HG03442 (cell line): ENCODE results near the gene CERS1.

Experiments
- ATAC-seq: cut with Tn5 transposase; IDR thresholded peaks from one replicate; pipeline ENCODE4 v1.9.1; 2021; ENCODE audit warnings: mild to moderate bottlenecking, moderate library complexity; ENCODE audit not compliant: unreplicated experiment

Gene CERS1

DNA sequence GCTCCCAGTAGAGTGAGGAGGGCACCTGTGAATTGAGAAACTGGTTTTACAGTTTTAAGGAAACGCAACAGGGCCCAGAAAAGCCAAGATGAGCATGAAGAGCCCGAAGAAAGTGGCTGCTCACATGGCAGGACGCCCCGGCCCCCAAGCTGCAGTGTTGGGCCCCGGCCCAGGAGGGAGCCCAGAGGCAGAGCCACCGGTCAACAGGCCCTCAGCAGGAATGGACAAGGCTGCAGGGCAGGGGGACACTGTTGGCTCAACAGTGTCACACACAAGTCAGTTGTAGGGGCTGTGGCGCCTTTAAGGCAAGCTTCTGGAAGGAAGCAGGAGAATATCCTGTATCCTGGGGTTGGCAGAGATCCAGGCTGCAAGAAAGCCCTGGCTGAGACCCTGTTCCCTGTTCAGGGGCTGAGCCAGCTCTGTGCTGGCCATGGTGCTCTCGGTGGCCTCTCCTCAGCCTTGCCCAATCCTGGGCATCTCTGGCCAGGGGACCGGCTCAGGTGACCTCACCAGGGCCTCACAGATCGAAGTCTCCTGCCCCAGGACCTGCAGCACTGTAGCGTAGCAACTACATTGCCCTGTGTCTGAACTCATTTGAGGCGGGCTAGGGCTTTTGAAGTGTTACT lies 36.2 kb downstream of the CERS1 start:
- no peak for ATAC-seq

DNA sequence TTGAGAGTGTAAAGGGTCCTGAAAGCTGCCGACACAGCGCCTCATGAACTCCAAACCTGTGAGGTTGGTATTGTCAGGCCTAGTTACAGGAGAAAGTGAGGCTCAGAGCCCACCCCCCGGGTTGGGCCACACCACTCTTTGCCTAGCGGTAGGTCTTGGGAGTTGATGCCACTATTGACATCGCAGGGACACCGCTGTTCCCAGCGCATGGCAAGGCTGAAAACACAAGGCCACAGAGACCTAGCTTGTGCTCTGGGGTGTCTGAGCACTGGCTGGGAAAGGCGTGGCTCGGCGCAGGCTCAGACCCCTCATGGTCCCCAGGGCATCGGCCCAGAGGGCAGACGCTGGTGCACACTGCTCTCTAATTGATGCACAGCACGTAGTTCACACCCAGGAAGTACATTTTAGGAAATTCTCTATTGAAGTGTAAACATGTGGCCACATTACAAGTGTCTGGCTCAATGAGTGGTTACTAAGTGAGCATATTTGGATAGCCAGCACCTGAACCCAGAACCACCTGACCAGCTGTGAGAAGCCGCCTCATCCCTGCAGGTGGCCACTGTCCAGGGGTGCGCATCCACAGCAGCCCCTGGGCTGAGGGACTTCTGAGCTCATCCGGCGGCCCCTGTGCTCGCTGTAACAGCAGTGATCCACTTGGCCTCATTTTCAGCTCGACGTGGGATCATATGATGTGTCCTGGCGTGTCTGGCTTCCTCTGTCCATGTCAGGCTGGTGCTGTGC lies 36.9 kb downstream of the CERS1 start:
- ATAC-seq, result no peak

DNA sequence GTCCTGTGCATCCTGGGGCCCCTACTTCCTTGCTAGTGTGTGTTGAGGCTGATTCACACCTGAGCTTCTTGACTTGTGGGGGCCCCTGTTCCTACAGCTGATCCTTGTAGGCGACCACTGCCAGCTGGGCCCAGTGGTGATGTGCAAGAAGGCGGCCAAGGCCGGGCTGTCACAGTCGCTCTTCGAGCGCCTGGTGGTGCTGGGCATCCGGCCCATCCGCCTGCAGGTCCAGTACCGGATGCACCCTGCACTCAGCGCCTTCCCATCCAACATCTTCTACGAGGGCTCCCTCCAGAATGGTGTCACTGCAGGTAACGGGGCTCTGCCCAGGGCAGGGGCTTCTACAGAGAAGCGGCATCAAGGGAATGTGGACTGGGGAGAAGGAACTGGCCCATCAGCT lies 38.7 kb downstream of the CERS1 start:
- ATAC-seq, result no peak

DNA sequence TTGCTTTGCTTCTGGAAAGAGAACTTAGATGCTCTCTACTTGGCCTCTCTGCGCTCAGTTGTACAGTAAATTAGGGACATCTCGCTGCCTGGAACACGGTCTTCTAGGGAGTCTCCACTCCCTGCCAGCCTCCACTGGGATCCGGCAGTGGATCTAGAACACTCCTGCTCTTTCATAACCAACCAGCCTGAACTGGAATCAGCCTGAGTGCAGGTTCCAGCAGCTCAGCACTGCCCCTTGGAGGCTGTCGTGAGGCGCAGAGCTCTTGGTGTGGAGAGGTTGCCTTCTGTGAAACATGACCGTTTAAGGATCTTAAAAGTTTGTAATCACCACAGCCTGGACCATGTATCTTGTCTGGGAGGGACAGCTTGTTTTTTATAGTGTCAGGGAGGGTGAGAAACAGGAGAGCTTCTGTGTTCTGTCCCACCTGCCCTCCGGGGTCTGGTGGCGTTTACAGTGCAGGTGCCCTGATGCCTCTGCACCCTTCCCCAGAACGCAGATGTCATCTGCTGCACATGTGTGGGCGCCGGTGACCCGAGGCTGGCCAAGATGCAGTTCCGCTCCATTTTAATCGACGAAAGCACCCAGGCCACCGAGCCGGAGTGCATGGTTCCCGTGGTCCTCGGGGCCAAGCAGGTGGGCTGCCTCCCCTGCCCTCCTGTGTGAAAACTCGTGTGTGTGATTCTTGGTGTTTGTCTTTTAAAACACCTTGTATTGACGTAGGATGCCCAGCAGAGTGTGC lies 39.4 kb downstream of the CERS1 start:
- no peak for ATAC-seq

DNA sequence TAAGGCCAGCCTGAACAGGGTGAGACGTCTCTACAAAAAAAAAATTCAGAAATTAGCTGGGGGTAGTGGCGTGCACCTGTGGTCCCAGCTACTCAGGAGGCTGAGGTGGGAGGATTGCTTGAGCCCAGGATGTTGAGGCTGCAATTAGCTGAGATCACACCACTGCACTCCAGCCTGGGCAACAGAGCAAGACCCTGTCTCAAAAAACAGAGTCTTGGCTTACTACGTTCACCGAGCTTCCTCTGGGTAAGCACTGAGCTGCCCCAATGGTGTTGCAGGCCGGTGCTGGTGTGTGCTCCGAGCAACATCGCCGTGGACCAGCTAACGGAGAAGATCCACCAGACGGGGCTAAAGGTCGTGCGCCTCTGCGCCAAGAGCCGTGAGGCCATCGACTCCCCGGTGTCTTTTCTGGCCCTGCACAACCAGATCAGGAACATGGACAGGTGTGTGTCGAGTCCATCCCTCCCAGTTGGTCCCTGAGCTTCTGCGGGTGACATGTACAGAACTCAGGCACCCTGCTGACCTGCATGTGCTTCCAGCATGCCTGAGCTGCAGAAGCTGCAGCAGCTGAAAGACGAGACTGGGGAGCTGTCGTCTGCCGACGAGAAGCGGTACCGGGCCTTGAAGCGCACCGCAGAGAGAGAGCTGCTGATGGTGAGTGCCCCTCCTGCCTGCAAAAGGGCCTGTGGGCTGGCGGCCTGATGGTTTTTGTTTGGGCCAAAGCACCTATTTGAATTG lies 40.1 kb downstream of the CERS1 start:
- ATAC-seq, result no peak

DNA sequence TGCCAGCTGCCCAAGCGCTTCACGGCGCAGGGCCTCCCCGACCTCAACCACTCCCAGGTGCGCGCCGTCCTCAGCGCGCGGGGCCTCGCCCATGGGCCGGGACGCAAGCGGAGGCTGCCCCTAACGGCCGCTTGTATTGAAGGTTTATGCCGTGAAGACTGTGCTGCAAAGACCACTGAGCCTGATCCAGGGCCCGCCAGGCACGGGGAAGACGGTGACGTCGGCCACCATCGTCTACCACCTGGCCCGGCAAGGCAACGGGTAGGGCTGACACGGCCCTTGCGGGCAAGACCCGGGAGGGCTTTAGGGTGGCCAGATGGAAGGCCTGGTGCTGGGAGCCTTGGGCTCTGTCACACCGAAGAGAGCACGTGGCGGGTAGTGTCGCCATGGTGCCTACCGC lies 41.0 kb downstream of the CERS1 start:
- ATAC-seq, result no peak

DNA sequence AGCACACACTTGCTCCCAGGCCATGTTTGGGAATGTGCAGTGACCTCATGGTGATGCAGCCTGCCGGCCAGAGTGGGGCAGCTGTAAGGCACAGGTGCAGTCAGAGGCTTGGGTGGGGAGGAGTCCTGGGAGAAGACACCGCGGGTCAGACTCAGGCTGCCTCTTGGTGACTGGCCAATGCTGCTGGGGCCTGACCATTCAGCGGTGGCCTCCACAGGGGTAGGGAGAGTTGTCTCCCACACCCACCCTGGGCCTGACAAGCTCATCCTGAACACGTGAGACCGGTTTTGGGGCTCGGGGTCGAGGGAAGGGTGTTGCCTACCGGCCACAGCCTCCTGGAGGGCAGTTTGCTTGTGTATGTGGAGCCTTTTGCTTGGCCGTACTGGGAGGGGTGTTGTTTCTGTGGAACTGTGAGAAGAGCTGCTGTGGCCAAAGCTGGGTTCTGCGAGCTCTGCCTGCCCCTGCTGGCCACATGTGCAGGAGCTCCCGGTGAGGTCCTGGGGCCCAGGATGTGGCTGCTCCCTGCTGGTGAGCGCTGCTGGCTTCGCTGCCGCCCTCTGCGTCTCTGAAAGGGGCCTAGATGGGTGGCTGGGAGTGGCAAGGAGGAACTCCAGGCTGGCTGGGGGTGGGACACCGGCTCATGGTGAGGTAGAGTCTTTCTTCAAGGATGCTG lies 42.1 kb downstream of the CERS1 start:
- ATAC-seq, result no peak

DNA sequence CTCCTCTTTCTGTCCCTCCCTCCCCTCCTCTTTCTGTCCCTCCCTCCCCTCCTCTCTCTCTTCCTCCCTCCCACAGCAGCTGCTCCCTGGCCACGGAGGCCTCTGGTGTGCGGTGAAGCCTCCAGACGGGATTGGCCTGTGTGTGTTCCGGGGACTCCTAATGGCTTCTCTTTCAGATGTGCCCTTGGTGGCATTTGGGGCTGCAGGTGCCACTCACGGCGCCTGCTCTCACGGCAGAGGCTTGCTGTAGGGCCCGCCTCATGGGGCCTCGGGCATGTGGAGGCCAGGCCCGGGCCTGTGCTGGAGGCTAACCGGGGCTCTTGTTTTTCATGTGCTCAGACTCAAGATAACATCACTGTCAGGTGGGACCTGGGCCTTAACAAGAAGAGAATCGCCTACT lies 43.3 kb downstream of the CERS1 start:
- ATAC-seq, result no peak

DNA sequence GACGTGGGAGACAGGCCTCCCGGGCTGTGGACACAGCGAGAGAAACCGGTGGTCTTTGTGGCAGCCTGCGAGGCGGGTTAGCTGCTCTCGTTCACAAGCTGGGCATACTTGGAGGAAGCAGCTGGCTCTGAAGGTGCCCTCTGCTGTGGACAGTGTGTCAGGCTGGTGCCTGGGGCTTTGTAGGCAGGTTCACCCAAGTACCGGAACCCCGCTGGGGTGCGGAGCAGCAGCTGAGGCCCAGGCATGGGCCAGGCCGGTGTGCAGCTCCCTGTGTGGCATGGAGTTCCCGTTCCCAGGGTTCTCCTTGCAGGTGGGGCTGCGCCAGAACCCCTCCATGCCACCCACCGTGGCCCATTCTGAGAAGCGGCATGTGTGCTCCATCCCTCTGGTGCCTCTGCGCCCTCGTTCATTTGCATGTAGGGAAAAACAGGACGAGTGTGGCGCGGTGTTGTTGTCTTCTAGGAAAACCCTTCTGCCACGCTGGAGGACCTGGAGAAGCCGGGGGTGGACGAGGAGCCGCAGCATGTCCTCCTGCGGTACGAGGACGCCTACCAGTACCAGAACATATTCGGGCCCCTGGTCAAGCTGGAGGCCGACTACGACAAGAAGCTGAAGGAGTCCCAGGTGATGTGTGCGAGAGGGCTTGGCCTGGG lies 44.2 kb downstream of the CERS1 start:
- no peak for ATAC-seq

DNA sequence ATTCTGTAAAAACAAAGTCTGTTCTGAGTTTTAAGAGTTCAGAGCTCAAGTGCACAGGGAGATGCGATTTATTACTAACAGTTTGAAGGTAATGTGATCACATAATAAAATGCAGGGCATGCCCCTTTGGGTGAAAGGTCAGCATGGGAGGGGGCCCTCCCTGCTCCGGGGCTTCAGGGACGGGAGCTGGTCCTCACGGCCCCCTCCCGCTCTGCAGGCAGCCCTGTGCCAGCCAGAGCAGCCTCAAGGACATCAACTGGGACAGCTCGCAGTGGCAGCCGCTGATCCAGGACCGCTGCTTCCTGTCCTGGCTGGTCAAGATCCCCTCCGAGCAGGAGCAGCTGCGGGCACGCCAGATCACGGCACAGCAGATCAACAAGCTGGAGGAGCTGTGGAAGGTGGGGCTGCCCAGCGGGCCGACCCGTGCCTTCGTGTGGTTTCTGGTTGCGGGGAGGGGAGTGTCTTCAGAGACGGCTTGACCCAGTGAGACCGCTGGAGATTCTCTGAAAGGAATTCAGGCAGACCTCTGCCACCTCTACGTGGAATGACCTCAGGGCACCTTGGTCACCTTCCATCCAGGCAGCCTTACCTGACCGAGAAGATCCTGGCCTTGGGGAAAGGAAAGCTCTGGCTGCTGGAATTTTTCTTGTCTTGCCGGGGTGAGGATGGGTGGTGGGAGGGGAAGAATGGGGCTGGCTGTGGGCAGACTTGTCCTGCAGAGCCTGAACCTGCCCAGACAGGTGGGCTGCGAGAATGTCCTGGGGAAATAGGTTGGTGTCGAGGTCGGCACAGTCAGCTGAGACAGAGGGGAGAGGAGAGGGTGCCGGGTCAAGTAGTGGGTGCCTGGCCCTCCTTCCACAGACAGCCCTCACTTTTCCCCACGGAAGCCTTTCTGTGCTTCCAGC lies 45.2 kb downstream of the CERS1 start:
- no peak for ATAC-seq

DNA sequence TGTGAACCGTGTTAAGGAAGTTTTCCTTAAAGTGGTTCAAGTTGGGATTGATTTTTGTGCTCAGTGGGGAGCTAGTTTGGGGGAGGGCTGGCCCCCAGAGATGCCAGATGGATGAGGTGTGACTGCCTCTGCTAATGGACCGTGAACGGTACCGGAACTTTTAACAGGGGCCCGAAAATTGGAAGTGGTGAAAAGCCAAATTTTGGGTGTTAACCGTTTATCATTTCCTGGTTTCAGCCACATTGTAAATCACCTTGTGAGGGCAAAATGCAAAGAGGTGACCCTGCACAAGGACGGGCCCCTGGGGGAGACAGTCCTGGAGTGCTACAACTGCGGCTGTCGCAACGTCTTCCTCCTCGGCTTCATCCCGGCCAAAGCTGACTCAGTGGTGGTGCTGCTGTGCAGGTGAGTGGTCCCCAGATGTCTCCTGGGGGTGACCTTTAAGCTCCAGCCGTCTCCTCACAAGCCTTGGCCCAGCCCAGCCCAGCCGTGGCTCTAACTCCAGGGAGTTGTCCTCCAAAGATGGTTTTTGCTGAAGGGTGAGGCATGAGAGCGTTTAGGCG lies 46.0 kb downstream of the CERS1 start:
- no peak for ATAC-seq

DNA sequence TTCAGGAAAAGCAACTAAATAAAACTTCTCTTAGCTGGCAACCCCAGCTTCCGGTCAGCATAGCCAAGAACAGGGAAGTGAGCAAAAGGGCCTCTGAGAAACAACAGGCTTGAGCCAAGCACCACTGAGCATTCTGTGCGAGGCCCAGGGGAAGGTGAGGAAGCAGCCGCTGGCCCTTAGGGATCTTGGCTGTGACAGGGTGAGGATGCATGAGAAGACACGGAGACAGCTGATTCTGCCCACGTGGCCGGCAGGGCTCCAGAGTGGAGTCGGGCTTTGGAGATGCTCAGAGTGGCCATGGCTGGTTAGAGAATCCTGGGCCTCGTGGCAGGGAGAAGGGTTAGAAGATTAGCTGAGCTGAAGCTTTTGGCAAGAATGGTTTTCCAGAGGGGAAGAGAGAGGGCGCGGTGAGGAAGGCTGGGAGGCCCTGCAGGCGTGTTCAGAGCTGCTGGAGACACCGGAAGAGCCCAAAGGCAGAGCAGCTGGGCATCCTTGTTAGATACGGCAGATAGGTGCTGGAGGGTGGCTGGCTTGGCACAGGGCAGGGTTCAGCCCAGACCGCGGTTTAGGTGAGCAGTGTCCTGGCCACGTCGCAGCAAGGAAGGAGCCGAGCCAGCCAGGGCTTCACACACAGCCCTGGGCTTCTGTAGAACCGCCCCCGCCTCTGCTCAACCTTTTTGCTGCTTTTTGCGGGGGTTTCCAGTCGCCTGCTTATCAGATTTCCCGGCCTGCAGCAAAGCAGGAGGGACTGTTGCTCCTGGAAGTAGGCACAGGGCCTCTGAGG lies 46.9 kb downstream of the CERS1 start:
- ATAC-seq, result no peak

DNA sequence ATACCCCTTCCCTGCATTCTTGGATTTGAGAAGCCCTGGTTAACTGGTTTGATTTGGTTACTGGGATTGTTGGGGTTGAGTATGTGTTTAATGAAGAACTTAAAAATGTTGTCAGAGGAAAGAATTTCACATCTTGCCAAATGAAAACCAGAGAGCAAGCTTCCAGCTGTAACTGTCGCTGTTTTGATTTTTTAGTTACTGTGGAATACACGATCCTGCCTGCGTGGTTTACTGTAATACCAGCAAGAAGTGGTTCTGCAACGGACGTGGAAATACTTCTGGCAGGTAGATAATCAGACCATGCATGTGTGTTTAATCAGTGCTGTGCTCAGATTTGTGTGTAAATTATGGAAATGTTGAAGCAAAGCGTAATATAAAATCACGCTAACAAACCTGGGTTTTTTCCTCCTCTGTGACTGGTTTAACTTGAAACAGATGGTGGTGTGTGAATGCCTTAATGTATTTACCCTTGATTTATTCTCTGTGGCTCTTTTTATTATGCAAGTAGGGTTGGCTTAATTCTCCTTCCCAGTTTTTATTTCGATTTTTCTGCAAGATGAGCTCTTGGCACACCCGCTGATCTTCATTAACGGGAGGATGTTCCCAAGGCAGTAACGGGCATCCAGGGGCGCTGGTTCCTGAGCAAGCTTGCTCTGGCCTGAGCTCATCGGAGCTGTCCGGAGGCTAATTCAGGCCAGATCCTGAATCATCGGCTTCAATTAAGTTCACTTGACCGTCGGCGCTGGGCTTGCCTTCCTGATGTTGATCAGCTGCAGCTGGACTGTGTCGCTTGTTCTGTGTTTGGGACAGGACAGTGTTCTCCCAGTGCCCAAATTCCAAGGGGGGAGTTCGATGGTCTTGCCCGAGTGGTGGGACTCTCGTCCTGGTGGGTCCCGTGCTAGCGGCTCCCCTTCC lies 48.2 kb downstream of the CERS1 start:
- ATAC-seq, result no peak

DNA sequence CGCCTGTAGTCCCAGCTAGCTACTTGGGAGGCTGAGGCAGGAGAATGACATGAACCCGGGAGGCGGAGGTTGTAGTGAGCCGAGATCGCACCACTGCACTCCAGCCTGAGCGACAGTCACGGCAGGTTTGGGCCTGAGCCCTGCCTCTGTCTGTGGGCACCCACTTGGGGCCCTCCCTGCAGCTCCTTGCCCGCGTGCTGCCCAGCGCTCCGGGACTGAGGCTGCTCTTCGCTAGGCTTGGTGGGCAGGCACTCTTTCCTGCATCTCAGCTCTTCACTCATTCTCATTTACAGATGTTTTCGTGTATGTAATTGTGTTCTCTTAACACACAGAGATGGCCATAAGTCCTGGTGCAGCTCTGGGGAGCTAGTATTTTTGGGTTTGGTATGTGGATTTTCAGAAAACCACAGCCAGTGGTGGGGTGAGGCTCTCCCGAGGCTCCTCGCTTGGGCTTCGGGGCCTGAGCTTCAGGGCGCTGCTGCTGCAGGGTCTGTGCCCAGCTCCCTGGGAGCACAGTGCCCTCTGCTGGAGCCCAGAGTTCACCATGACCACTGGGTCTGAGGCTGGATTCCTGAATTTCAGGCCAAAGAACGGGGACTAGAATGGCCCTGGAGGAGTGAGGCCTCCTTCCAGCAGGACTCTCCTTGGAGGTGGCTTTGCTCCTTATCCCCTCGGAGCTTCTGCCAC lies 49.0 kb downstream of the CERS1 start:
- no peak for ATAC-seq

DNA sequence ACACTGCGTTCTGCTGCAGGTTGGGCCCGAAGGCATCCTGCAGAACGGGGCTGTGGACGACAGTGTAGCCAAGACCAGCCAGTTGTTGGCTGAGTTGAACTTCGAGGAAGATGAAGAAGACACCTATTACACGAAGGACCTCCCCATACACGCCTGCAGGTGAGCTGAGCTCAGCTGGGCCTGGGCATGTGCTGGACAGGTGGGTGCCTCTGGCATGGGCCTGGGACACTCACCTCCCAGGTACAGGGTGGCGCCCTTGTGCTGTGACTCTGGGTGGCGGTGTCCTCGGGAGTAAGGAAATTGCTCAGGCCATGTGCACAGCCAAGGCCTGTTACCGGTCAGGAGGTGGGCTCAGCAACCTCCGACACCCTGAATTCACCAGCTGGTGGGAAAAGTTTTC lies 50.0 kb downstream of the CERS1 start:
- ATAC-seq, result no peak

DNA sequence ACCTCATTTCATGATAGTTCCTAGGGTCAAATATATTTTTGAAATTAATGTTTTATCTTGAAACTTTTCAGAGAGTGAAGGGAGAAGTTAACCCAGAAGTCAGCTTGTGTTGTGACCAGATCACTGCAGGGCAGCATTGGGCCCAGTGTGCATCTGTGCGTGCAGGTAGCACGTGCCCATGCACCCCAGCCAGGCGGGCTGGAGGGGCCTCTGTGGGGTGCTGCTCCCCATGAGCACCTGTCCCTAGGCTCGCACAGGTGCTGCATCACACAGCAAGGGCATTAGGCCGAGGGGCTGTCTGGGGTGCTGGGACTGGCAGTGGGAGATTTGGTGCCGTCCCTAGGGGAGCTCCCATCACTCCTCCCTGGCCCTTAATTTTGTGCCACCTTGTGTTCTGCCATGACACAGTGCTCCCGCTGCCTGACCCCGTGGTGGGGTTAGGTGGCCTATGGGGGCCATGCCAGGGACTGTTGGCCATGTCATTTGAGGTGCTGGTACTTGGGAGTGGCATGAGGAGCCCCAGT lies 51.1 kb downstream of the CERS1 start:
- no peak for ATAC-seq
